22Rv1 (cell line): ENCODE measurements around the gene RNF150.

Source experiments
- ZFX ChIP-seq: fragments of 450-650 bp; IDR thresholded peaks from 2 replicates; pipeline ENCODE4 v1.6.1; 2017; ENCODE audit warnings: antibody characterized with exemption, borderline replicate concordance
- TF ChIP-seq, protein P1 (sequence below): fragments of 450-650 bp; IDR thresholded peaks from 2 replicates; pipeline ENCODE4 v1.5.1; 2017; ENCODE audit warnings: mild to moderate bottlenecking

- TF ChIP-seq, protein P1, sequence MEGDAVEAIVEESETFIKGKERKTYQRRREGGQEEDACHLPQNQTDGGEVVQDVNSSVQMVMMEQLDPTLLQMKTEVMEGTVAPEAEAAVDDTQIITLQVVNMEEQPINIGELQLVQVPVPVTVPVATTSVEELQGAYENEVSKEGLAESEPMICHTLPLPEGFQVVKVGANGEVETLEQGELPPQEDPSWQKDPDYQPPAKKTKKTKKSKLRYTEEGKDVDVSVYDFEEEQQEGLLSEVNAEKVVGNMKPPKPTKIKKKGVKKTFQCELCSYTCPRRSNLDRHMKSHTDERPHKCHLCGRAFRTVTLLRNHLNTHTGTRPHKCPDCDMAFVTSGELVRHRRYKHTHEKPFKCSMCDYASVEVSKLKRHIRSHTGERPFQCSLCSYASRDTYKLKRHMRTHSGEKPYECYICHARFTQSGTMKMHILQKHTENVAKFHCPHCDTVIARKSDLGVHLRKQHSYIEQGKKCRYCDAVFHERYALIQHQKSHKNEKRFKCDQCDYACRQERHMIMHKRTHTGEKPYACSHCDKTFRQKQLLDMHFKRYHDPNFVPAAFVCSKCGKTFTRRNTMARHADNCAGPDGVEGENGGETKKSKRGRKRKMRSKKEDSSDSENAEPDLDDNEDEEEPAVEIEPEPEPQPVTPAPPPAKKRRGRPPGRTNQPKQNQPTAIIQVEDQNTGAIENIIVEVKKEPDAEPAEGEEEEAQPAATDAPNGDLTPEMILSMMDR = no peak
- no peak for TF ChIP-seq ZFX
These were observed 57.7 kb downstream of the RNF150 start for GRCh38 chr4:141075553-141075952.
